Pulmonary artery endothelial cell (primary cell): ENCODE data around the gene TXLNG. TPM values are rescaled to one million over a fixed set of nuclear protein-coding genes. Genes with fewer than 3 reads are reported as not detected.
A peak's percentile ranks its signal among the peaks of the same experiment; 100 is the strongest.
"Not testable (repeated sequence)": the region's sequence is repeated elsewhere in the genome, so short reads cannot be mapped to it uniquely, and the experiment has no call there.

Experiments
- DNase-seq: peaks from one replicate; pipeline ENCODE4 v3.0.0-alpha.2; 2011; ENCODE audit warnings: low read depth, low spot score
- total RNA-seq: library from RNA; depleted of rRNA; stranded (reverse); fragments of >200 nt; gene quantifications from 2 replicates; pipeline ENCODE4 v1.2.3, GENCODE V29; 2014

Gene TXLNG
- total RNA-seq, result 5.6 and 6.6 TPM in 2 replicates

GRCh38 chrX:16786139-16786790 lies at the start of gene TXLNG:
TSS of gene TXLNG (plus strand) at chrX:16786466. CDS start at chrX:16786488, 22 bp downstream.
- DNase-seq, result peak; percentile 99

- DNase-seq, result no peak
Observed at GRCh38 chrX:16737024-16737423, 49.2 kb upstream of the TXLNG start.

- DNase-seq, result no peak
Observed at GRCh38 chrX:16739574-16739973, 46.7 kb upstream of the TXLNG start.

- DNase-seq, result no peak
Observed at GRCh38 chrX:16743604-16744325, 42.5 kb upstream of the TXLNG start.

- no peak for DNase-seq
Observed at GRCh38 chrX:16745102-16745501, 41.2 kb upstream of the TXLNG start.

- no peak for DNase-seq
Observed at GRCh38 chrX:16745659-16746058, 40.6 kb upstream of the TXLNG start.

GRCh38 chrX:16748425-16748824 lies 37.8 kb upstream of the TXLNG start:
- DNase-seq, result no peak

GRCh38 chrX:16750136-16750535 lies 36.1 kb upstream of the TXLNG start:
- DNase-seq, result no peak

- DNase-seq, result no peak
Observed at GRCh38 chrX:16754019-16754418, 32.2 kb upstream of the TXLNG start.

GRCh38 chrX:16756724-16757123 lies 29.5 kb upstream of the TXLNG start:
- no peak for DNase-seq

- DNase-seq, result not testable (repeated sequence)
Observed at GRCh38 chrX:16761500-16761899, 24.8 kb upstream of the TXLNG start.

GRCh38 chrX:16762579-16762978 lies 23.7 kb upstream of the TXLNG start:
- DNase-seq, result no peak

- DNase-seq, result no peak
Observed at GRCh38 chrX:16765594-16765993, 20.7 kb upstream of the TXLNG start.

- DNase-seq, result no peak
Observed at GRCh38 chrX:16770970-16771482, 15.2 kb upstream of the TXLNG start.

- no peak for DNase-seq
Observed at GRCh38 chrX:16771483-16772398, 14.5 kb upstream of the TXLNG start.

GRCh38 chrX:16772460-16772859 lies 13.8 kb upstream of the TXLNG start:
- no peak for DNase-seq

- DNase-seq, result no peak
Observed at GRCh38 chrX:16774746-16775145, 11.5 kb upstream of the TXLNG start.

- no peak for DNase-seq
Observed at GRCh38 chrX:16778545-16778944, 7.7 kb upstream of the TXLNG start.

GRCh38 chrX:16778993-16779392 lies 7.3 kb upstream of the TXLNG start:
- no peak for DNase-seq

- not testable (repeated sequence) for DNase-seq
Observed at GRCh38 chrX:16779815-16780214, 6.5 kb upstream of the TXLNG start.

- DNase-seq, result no peak
Observed at GRCh38 chrX:16783452-16783851, 2.8 kb upstream of the TXLNG start.

GRCh38 chrX:16784440-16784839 lies 1.8 kb upstream of the TXLNG start:
- not testable (repeated sequence) for DNase-seq
